ENCODE measurements around the gene THADA. TPM values are rescaled to one million over a fixed set of nuclear protein-coding genes. Genes with fewer than 3 reads are reported as not detected.
A peak's percentile ranks its signal among the peaks of the same experiment; 100 is the strongest.

The THADA gene
- total RNA-seq, 1 donor from 2014 or later: 28.3 TPM

DNA sequence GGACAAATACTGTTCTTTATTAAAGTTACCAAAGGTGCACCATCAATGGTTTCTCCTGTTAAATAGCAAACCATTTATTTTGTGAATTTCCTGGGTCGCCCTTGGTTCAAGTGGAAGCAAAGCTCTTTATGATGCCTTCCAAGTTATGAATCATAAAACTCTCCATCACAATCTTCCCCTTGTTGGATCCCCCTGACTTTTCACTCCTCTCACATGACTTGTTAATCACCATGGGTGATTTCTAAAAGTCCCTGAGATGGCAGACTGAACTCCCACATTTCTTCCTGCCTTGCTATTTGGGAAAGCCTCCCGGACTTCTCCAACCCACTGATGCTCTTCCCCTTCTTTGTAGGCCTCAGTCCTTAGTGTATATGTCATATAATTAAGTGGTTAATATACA is 176.0 kb downstream of the THADA start:
- no peaks in the 10 kb centered on the region for H3K27me3 Mint-ChIP-seq (ENCODE audit: unreplicated experiment)
- peaks cover 1% of the 10 kb centered on the region for H3K36me3 Mint-ChIP-seq (ENCODE audit: unreplicated experiment)
- TF ChIP-seq, protein P1, sequence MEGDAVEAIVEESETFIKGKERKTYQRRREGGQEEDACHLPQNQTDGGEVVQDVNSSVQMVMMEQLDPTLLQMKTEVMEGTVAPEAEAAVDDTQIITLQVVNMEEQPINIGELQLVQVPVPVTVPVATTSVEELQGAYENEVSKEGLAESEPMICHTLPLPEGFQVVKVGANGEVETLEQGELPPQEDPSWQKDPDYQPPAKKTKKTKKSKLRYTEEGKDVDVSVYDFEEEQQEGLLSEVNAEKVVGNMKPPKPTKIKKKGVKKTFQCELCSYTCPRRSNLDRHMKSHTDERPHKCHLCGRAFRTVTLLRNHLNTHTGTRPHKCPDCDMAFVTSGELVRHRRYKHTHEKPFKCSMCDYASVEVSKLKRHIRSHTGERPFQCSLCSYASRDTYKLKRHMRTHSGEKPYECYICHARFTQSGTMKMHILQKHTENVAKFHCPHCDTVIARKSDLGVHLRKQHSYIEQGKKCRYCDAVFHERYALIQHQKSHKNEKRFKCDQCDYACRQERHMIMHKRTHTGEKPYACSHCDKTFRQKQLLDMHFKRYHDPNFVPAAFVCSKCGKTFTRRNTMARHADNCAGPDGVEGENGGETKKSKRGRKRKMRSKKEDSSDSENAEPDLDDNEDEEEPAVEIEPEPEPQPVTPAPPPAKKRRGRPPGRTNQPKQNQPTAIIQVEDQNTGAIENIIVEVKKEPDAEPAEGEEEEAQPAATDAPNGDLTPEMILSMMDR (IDR thresholded peaks at IDR 0.05): no peak
- H3K4me1 Mint-ChIP-seq (ENCODE audit: unreplicated experiment): peaks cover 53% of the 10 kb centered on the region
- H3K4me3 Mint-ChIP-seq (ENCODE audit: unreplicated experiment): no peak overlapping the region
- DNase-seq (ENCODE audit: extremely low spot score, unreplicated experiment): no peak
- H3K9me3 Mint-ChIP-seq (ENCODE audit: unreplicated experiment): no peaks in the 10 kb centered on the region
- no peak overlapping the region for H3K27ac Mint-ChIP-seq (ENCODE audit: unreplicated experiment)

DNA sequence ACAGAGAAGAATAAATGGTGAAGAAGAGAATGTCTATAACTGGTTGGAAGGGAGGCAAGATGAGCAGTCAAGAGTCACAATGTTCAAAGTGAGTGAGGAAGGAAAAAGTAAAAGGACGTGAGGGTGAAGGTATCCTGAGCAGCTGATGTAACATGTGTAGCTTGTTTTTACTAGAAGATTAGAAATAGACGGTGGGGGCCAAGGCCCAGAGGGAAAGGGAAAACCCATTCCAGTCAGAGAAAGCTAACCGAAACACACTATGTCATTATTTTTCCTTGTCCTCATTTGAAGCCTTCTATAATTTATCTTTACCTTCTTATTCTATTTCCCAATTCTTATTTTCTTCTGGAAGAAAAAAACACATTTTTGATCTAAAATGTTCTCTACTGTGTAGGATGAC is 176.6 kb downstream of the THADA start:
- no peak for DNase-seq (ENCODE audit: extremely low spot score, unreplicated experiment)
- TF ChIP-seq, protein P1 (IDR thresholded peaks at IDR 0.05): no peak
- H3K27me3 Mint-ChIP-seq (ENCODE audit: unreplicated experiment): no peaks in the 10 kb centered on the region
- H3K27ac Mint-ChIP-seq (ENCODE audit: unreplicated experiment): no peak overlapping the region
- H3K4me1 Mint-ChIP-seq (ENCODE audit: unreplicated experiment): peaks cover 60% of the 10 kb centered on the region
- no peaks in the 10 kb centered on the region for H3K9me3 Mint-ChIP-seq (ENCODE audit: unreplicated experiment)
- H3K4me3 Mint-ChIP-seq (ENCODE audit: unreplicated experiment): no peak overlapping the region
- peaks cover 3% of the 10 kb centered on the region for H3K36me3 Mint-ChIP-seq (ENCODE audit: unreplicated experiment)

DNA sequence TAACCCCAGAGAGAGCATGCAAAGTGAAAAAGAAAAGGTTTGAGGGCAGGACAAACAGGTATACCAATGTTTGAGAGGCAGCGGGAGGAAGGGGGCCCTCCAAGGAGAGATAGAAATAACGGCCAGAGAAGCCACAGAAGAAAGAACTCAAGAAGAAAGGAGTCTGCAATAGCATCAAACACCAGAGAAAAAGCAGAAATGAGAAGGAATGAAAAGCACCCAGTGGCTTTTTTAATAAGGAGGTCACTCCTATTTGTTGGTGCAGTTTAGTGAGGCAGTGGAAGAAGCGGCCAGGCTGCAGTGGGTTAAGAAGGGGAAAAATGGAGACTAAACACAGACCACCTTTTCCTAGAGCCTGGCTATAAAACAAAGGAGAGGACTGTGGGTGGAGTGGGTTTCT is 177.2 kb downstream of the THADA start:
- peaks cover 3% of the 10 kb centered on the region for H3K36me3 Mint-ChIP-seq (ENCODE audit: unreplicated experiment)
- peaks cover 60% of the 10 kb centered on the region for H3K4me1 Mint-ChIP-seq (ENCODE audit: unreplicated experiment)
- DNase-seq (ENCODE audit: extremely low spot score, unreplicated experiment): no peak
- H3K4me3 Mint-ChIP-seq (ENCODE audit: unreplicated experiment): no peak overlapping the region
- H3K9me3 Mint-ChIP-seq (ENCODE audit: unreplicated experiment): no peaks in the 10 kb centered on the region
- no peaks in the 10 kb centered on the region for H3K27me3 Mint-ChIP-seq (ENCODE audit: unreplicated experiment)
- TF ChIP-seq, protein P1 (IDR thresholded peaks at IDR 0.05): no peak
- no peak overlapping the region for H3K27ac Mint-ChIP-seq (ENCODE audit: unreplicated experiment)

DNA sequence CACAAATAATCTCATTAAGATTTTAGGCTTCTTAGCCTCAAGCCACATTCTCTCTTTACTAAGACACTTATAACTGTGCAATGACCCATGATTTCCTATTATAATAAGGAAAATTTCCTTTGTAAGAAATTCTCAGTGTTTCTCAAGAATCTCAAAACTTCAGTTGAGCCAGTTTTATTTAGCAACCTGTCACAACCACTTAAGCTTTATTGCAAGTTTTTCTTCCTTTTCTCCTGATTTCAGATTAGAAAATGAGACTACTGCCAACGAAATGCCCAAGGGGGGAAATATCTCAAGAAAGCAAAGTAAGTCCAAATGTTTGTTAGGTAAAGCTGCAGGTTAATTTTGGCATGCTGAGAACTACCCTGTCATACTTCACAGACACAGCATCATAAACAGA is 178.5 kb downstream of the THADA start:
- TF ChIP-seq, protein P1 (IDR thresholded peaks at IDR 0.05): no peak
- Mint-ChIP-seq H3K4me1 (ENCODE audit: unreplicated experiment) (peaks cover 70% of the 10 kb centered on the region), H3K27me3 (ENCODE audit: unreplicated experiment) (no peaks in the 10 kb centered on the region), H3K9me3 (ENCODE audit: unreplicated experiment) (no peaks in the 10 kb centered on the region), H3K36me3 (ENCODE audit: unreplicated experiment) (peaks cover 3% of the 10 kb centered on the region), H3K4me3 (ENCODE audit: unreplicated experiment) (no peak overlapping the region), H3K27ac (ENCODE audit: unreplicated experiment) (peak overlapping the region; percentile 83)
- no peak for DNase-seq (ENCODE audit: extremely low spot score, unreplicated experiment)

DNA sequence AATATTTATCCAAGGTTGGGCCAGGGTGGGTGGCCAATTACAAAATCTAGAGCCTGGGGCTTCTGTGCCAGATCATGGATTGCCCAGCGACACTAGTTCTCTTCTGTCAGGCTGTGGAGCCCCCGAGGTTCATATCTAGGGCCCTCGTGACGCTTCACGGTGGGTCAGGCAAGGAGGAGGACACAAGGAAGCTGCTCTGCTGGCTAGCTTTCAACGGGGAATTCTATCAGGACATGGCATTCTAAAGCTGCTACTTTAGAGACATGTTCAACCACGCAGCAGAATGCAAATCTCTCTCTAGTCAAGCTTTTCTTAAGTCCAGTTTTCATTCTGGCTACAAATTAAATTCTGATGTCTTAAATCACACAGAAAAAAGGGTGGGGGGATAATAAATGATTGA is 180.2 kb downstream of the THADA start:
- H3K27me3 Mint-ChIP-seq (ENCODE audit: unreplicated experiment): no peaks in the 10 kb centered on the region
- peak overlapping the region; percentile 83 for H3K27ac Mint-ChIP-seq (ENCODE audit: unreplicated experiment)
- TF ChIP-seq, protein P1 (IDR thresholded peaks at IDR 0.05): no peak
- H3K36me3 Mint-ChIP-seq (ENCODE audit: unreplicated experiment): peaks cover 3% of the 10 kb centered on the region
- DNase-seq (ENCODE audit: extremely low spot score, unreplicated experiment): no peak
- H3K4me3 Mint-ChIP-seq (ENCODE audit: unreplicated experiment): no peak overlapping the region
- H3K9me3 Mint-ChIP-seq (ENCODE audit: unreplicated experiment): no peaks in the 10 kb centered on the region
- peaks cover 81% of the 10 kb centered on the region for H3K4me1 Mint-ChIP-seq (ENCODE audit: unreplicated experiment)

Data from osteocyte (in vitro differentiated cells).